Measurements from ENCODE around the gene CPA2.

CPA2 gene

GRCh38 chr7:130258494-130259078 is 8.1 kb upstream of the CPA2 start:
- no peak for DNase-seq

GRCh38 chr7:130262448-130262847 is 4.2 kb upstream of the CPA2 start:
- no peak for DNase-seq

GRCh38 chr7:130263130-130263529 is 3.5 kb upstream of the CPA2 start:
- no peak for DNase-seq

GRCh38 chr7:130266961-130267321 is 278 bp downstream of the CPA2 start:
- DNase-seq, result no peak

GRCh38 chr7:130268463-130269317 is 2.0 kb downstream of the CPA2 start:
- no peak for DNase-seq

- no peak for DNase-seq
Observed at GRCh38 chr7:130269318-130269694, 2.6 kb downstream of the CPA2 start.

- DNase-seq, result peak; percentile 8
Observed at GRCh38 chr7:130270947-130271800, 4.5 kb downstream of the CPA2 start.

GRCh38 chr7:130272381-130273080 is 5.9 kb downstream of the CPA2 start:
- peak; percentile 67 for DNase-seq

GRCh38 chr7:130273081-130273932 is 6.6 kb downstream of the CPA2 start:
- DNase-seq, result peak; percentile 97

- no peak for DNase-seq
Observed at GRCh38 chr7:130273933-130274255, 7.2 kb downstream of the CPA2 start.

GRCh38 chr7:130274296-130274695 is 7.6 kb downstream of the CPA2 start:
- no peak for DNase-seq

GRCh38 chr7:130274983-130275591 is 8.4 kb downstream of the CPA2 start:
- DNase-seq, result peak; percentile 32

- no peak for DNase-seq
Observed at GRCh38 chr7:130275826-130276297, 9.2 kb downstream of the CPA2 start.

- DNase-seq, result no peak
Observed at GRCh38 chr7:130276796-130277762, 10.4 kb downstream of the CPA2 start.

- peak; percentile 15 for DNase-seq
Observed at GRCh38 chr7:130277763-130278643, 11.3 kb downstream of the CPA2 start.

- no peak for DNase-seq
Observed at GRCh38 chr7:130278860-130279259, 12.2 kb downstream of the CPA2 start.

- DNase-seq, result no peak
Observed at GRCh38 chr7:130279286-130279685, 12.6 kb downstream of the CPA2 start.

GRCh38 chr7:130279906-130280305 is 13.2 kb downstream of the CPA2 start:
- no peak for DNase-seq

GRCh38 chr7:130281260-130281659 is 14.6 kb downstream of the CPA2 start:
- DNase-seq, result no peak

All from DMS79 (cell line).